Trophoblast cell (in vitro differentiated cells and primary cell): Measurements from ENCODE around the gene CCNF.

Experiments used
- DNase-seq, 2 donors: peaks; one replicate each; pipeline ENCODE4 v3.0.0-alpha.2; 2016
- H2AFZ ChIP-seq: 2 replicates; pipeline ENCODE4 v1.6.1; 2013; ENCODE audit warnings: low read length, moderate library complexity, mild to moderate bottlenecking; ENCODE audit not compliant: insufficient read depth, poor library complexity
- H2AK5ac ChIP-seq: 2 replicates; pipeline ENCODE4 v1.6.1; 2013; ENCODE audit warnings: mild to moderate bottlenecking, low read length
- H2BK120ac ChIP-seq: 2 replicates; pipeline ENCODE4 v1.6.1; 2013; ENCODE audit warnings: low read length, mild to moderate bottlenecking, moderate library complexity; ENCODE audit not compliant: insufficient read depth, poor library complexity
- H2BK12ac ChIP-seq: 2 replicates; pipeline ENCODE4 v1.6.1; 2013; ENCODE audit warnings: mild to moderate bottlenecking, low read length, moderate library complexity
- H2BK5ac ChIP-seq: 2 replicates; pipeline ENCODE4 v1.6.1; 2013; ENCODE audit warnings: low read length, low read depth, moderate library complexity, mild to moderate bottlenecking; ENCODE audit not compliant: poor library complexity
- H3K14ac ChIP-seq: 2 replicates; pipeline ENCODE4 v1.6.1; 2013; ENCODE audit warnings: mild to moderate bottlenecking, low read length
- H3K18ac ChIP-seq: 2 replicates; pipeline ENCODE4 v1.6.1; 2013; ENCODE audit warnings: mild to moderate bottlenecking, low read length
- H3K23ac ChIP-seq: 2 replicates; pipeline ENCODE4 v1.6.1; 2013; ENCODE audit warnings: low read length
- H3K27ac ChIP-seq: 2 replicates; pipeline ENCODE4 v1.5.1; 2013; ENCODE audit warnings: low read depth, mild to moderate bottlenecking, inconsistent platforms, low read length, moderate library complexity
- H3K27me3 ChIP-seq: 2 replicates; pipeline ENCODE4 v1.6.1; 2013; ENCODE audit warnings: inconsistent platforms, mild to moderate bottlenecking, low read length, moderate library complexity; ENCODE audit not compliant: insufficient read depth
- H3K36me3 ChIP-seq, 2 experiments: 1 replicate in 1 of 2; 2 replicates in 1 of 2; pipeline ENCODE4 v1.6.1; 2013; ENCODE audit warnings: low read length in 2 of 2, mild to moderate bottlenecking in 2 of 2, moderate library complexity in 1 of 2; ENCODE audit not compliant: insufficient read depth in 2 of 2, control insufficient read depth in 1 of 2
- H3K4ac ChIP-seq: 2 replicates; pipeline ENCODE4 v1.6.1; 2013; ENCODE audit warnings: low read depth, mild to moderate bottlenecking, low read length, moderate library complexity
- H3K4me1 ChIP-seq, 2 experiments: 1 replicate in 1 of 2; 2 replicates in 1 of 2; pipeline ENCODE4 v1.6.1; 2013; ENCODE audit warnings: low read length in 2 of 2, mild to moderate bottlenecking in 2 of 2, moderate library complexity in 1 of 2; ENCODE audit not compliant: insufficient read depth in 2 of 2, control insufficient read depth in 1 of 2
- H3K4me2 ChIP-seq: 2 replicates; pipeline ENCODE4 v1.6.1; 2013; ENCODE audit warnings: inconsistent platforms, mild to moderate bottlenecking, low read length, moderate library complexity
- H3K4me3 ChIP-seq: 2 replicates; pipeline ENCODE4 v1.5.1; 2013; ENCODE audit warnings: mild to moderate bottlenecking, low read depth, low read length, inconsistent platforms
- H3K79me1 ChIP-seq: one replicate; pipeline ENCODE4 v1.6.1; 2013; ENCODE audit warnings: low read length
- H3K79me2 ChIP-seq: 2 replicates; pipeline ENCODE4 v1.6.1; 2013; ENCODE audit warnings: low read length, mild to moderate bottlenecking; ENCODE audit not compliant: control insufficient read depth, insufficient read depth, poor library complexity
- H3K9ac ChIP-seq: 2 replicates; pipeline ENCODE4 v1.6.1; 2013; ENCODE audit warnings: mild to moderate bottlenecking, low read length
- H3K9me3 ChIP-seq: 2 replicates; pipeline ENCODE4 v1.6.1; 2013; ENCODE audit warnings: low read depth, mild to moderate bottlenecking, control low read depth, inconsistent platforms, low read length; ENCODE audit not compliant: insufficient read depth
- H4K12ac ChIP-seq: 2 replicates; pipeline ENCODE4 v1.6.1; 2013; ENCODE audit warnings: low read depth, mild to moderate bottlenecking, low read length, moderate library complexity
- H4K8ac ChIP-seq: 2 replicates; pipeline ENCODE4 v1.6.1; 2013; ENCODE audit warnings: low read depth, mild to moderate bottlenecking, low read length, moderate library complexity
- H4K91ac ChIP-seq: one replicate; pipeline ENCODE4 v1.6.1; 2013; ENCODE audit warnings: low read depth, mild to moderate bottlenecking, low read length, moderate library complexity
- WGBS: extraction: QIAGEN DNeasy Blood & Tissue Kit; methylation state at CpG from one replicate; pipeline ENCODE4 v1.1.7; 2013; ENCODE audit warnings: missing lambda C conversion rate; ENCODE audit not compliant: insufficient read length, insufficient coverage; ENCODE audit errors: extremely low coverage; 5-methylcytosine and 5-hydroxymethylcytosine counted together

The CCNF gene

GRCh38 chr16:2474877-2475412 lies 45.7 kb downstream of the CCNF start, which contains the start of gene TBC1D24:
TBC1D24 (plus strand) TSS chr16:2475127; CDS start chr16:2496149, 21,022 bp downstream.
- Histone ChIP-seq H3K4me2 (peak within 1 kb of the TSS; percentile 97), H3K79me1 (peaks cover 5% of the 10 kb centered on the region), H3K9ac (peak within 1 kb of the TSS; percentile 87), H4K91ac (peak within 1 kb of the TSS; percentile 97), H3K9me3 (peaks cover 4% of the 10 kb centered on the region), H3K36me3 (no peaks in the 10 kb centered on the region), H3K4me3 (peak within 1 kb of the TSS; percentile 78), H4K8ac (peak within 1 kb of the TSS; percentile 98), H2BK5ac (no peak within 1 kb of the TSS), H3K4ac (peak within 1 kb of the TSS; percentile 83), H3K18ac (peak within 1 kb of the TSS; percentile 98), H2AFZ (peak within 1 kb of the TSS; percentile 98), H3K14ac (peak within 1 kb of the TSS; percentile 96), H4K12ac (peak within 1 kb of the TSS; percentile 96), H2BK120ac (peak within 1 kb of the TSS; percentile 77), H3K23ac (no peak within 1 kb of the TSS), H3K27ac (no peak within 1 kb of the TSS), H3K4me1 (peaks cover 22 to 24% of the 10 kb centered on the region in 2 experiments), H3K27me3 (peaks cover 39% of the 10 kb centered on the region), H2BK12ac (peak within 1 kb of the TSS; percentile 34), H2AK5ac (peak within 1 kb of the TSS; percentile 76), H3K79me2 (peaks cover 6% of the 10 kb centered on the region)
- peak; percentile 77 to 91 for DNase-seq
- WGBS, result no CpG with 5 or more reads among the region's 77 CpGs

DNA sequence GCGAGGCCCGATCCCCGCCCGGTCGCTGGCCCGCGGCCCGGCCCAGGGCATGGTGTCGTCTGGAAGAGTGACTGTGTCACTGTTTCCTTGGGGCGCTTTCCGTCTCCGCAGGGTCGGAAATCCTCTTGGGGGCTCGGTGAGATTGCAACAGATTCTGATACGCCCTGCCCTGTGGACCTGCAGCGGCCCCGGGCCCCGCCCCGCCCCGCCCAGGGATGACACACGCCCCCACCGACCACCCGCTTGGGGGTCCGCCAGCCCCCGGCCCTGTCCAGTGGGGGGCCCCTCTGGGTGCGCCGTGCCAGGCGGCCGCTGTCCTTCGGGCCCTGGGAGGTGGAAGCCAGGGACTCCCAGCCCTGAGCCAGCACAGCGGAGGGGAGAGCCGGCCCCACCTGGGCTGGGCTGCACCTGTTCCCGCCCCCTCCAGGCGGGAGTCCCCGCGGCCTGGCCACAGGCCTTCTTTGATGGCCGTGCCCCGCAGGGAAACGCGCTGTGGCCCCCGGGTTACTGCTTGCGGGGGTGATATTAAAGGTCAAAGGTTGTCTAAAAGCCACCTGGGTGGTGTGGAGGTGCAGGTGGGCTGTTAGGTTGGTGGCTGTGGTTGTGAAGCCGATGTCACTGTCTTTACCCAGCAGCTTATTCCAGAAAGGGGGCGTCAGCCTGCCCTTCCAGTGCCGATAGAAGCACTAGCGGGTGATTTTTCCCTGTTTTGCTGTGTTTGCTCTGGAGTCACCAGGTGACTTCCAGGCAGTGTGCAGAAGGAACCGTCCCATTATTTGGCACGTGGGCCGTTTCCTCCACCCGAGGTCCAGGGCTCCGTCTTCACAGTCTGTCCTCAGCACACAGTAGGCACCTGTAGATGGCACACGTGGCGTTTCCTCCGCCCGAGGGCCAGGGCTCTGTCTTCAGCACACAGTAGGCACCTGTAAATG lies 46.4 kb downstream of the CCNF start:
- Histone ChIP-seq H2BK5ac (no peak overlapping the region), H3K27ac (no peak overlapping the region), H3K79me2 (peaks cover 6% of the 10 kb centered on the region), H3K79me1 (peaks cover 5% of the 10 kb centered on the region), H3K9ac (peak overlapping the region; percentile 72), H2AK5ac (no peak overlapping the region), H3K23ac (no peak overlapping the region), H3K4me1 (peaks cover 22 to 24% of the 10 kb centered on the region in 2 experiments), H2AFZ (no peak overlapping the region), H4K91ac (peak overlapping the region; percentile 65), H4K8ac (peak overlapping the region; percentile 26), H3K18ac (peak overlapping the region; percentile 29), H2BK120ac (no peak overlapping the region), H3K4me2 (peak overlapping the region; percentile 97), H3K4ac (peak overlapping the region; percentile 4), H2BK12ac (no peak overlapping the region), H4K12ac (peak overlapping the region; percentile 56), H3K9me3 (peaks cover 4% of the 10 kb centered on the region), H3K36me3 (no peaks in the 10 kb centered on the region), H3K4me3 (peak overlapping the region; percentile 76), H3K14ac (peak overlapping the region; percentile 28), H3K27me3 (peaks cover 31% of the 10 kb centered on the region)
- WGBS, result no CpG with 5 or more reads among the region's 55 CpGs
- DNase-seq, result peak in 1 of 2 donors; percentile 50

DNA sequence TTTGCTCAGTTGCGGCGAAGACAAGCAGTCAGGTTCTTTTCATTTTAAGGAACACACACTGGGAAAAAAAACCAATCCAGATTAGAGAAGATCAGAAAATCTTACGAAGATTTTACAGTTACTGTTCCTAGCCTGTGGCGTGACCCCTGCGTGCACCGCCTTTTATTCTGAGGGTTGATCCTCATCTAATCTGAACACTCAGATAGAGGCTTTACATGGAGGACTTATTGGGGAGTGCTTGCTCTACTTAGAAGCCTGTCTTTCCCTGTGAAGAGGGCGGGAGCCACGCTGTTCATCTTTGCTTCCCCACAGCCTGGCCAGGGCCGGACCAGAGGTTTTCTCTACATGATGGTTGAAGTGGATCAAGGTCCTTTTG lies 47.1 kb downstream of the CCNF start:
- no peak overlapping the region for H3K27ac ChIP-seq
- H3K4me2 ChIP-seq, result no peak overlapping the region
- H3K27me3 ChIP-seq, result peaks cover 28% of the 10 kb centered on the region
- H4K12ac ChIP-seq, result no peak overlapping the region
- no peak for DNase-seq
- no peak overlapping the region for H4K91ac ChIP-seq
- H2BK12ac ChIP-seq, result no peak overlapping the region
- no peak overlapping the region for H3K4me3 ChIP-seq
- peaks cover 6% of the 10 kb centered on the region for H3K79me2 ChIP-seq
- H3K14ac ChIP-seq, result no peak overlapping the region
- H2BK120ac ChIP-seq, result no peak overlapping the region
- H2BK5ac ChIP-seq, result no peak overlapping the region
- H3K18ac ChIP-seq, result no peak overlapping the region
- H3K9ac ChIP-seq, result no peak overlapping the region
- peaks cover 5% of the 10 kb centered on the region for H3K79me1 ChIP-seq
- no peaks in the 10 kb centered on the region for H3K36me3 ChIP-seq
- no peak overlapping the region for H3K23ac ChIP-seq
- no peak overlapping the region for H2AFZ ChIP-seq
- H4K8ac ChIP-seq, result no peak overlapping the region
- no peak overlapping the region for H3K4ac ChIP-seq
- WGBS, result no CpG with 5 or more reads among the region's 9 CpGs
- H2AK5ac ChIP-seq, result no peak overlapping the region
- peaks cover 20 to 23% of the 10 kb centered on the region in 2 experiments for H3K4me1 ChIP-seq
- H3K9me3 ChIP-seq, result peaks cover 4% of the 10 kb centered on the region

- no CpG with 5 or more reads among the region's 3 CpGs for WGBS
- Histone ChIP-seq H3K23ac (no peak overlapping the region), H3K9me3 (peaks cover 4% of the 10 kb centered on the region), H2AFZ (no peak overlapping the region), H4K91ac (no peak overlapping the region), H3K4me2 (no peak overlapping the region), H3K27ac (no peak overlapping the region), H3K4me1 (peaks cover 16 to 19% of the 10 kb centered on the region in 2 experiments), H2BK120ac (no peak overlapping the region), H2AK5ac (no peak overlapping the region), H3K36me3 (no peaks in the 10 kb centered on the region), H4K8ac (no peak overlapping the region), H3K18ac (no peak overlapping the region), H3K4me3 (no peak overlapping the region), H4K12ac (no peak overlapping the region), H3K79me2 (peaks cover 6% of the 10 kb centered on the region), H3K4ac (no peak overlapping the region), H3K27me3 (peaks cover 24% of the 10 kb centered on the region), H2BK5ac (no peak overlapping the region), H3K14ac (no peak overlapping the region), H3K79me1 (peaks cover 5% of the 10 kb centered on the region), H2BK12ac (no peak overlapping the region), H3K9ac (no peak overlapping the region)
- no peak for DNase-seq
Measured at GRCh38 chr16:2476741-2477140, 47.5 kb downstream of the CCNF start.
